ENCODE results near the gene PDS5B.

- TF ChIP-seq CTCF (tag by site-specific recombination; IDR thresholded peaks at IDR 0.05): no peak
- no peak for TF ChIP-seq ZNF785 (tag by site-specific recombination; IDR thresholded peaks at IDR 0.05)
- no peak for TF ChIP-seq PATZ1 (tag by site-specific recombination; IDR thresholded peaks at IDR 0.05)
- TF ChIP-seq MZF1 (tag by site-specific recombination; IDR thresholded peaks at IDR 0.05; ENCODE audit: borderline replicate concordance): no peak
- no peak for TF ChIP-seq YY1 (tag by site-specific recombination; IDR thresholded peaks at IDR 0.05)
- TF ChIP-seq ZNF354C (tag by site-specific recombination; IDR thresholded peaks at IDR 0.05; ENCODE audit: borderline replicate concordance, low read depth): no peak
- TF ChIP-seq ZBTB8A (tag by site-specific recombination; IDR thresholded peaks at IDR 0.05): no peak
- no peak for TF ChIP-seq ZBTB26 (tag by site-specific recombination; optimal IDR thresholded peaks at IDR 0.05)
These were observed 9.1 kb downstream of the PDS5B start for GRCh38 chr13:32595306-32595705.

Data from HEK293 (cell line).